ENCODE results near the gene CARD14. TPM values are rescaled to one million over a fixed set of nuclear protein-coding genes. Genes with fewer than 3 reads are reported as not detected.
"Not testable (repeated sequence)": the region's sequence is repeated elsewhere in the genome, so short reads cannot be mapped to it uniquely, and the experiment has no call there.

CARD14 gene
- polyA plus RNA-seq, 1 donor = 1.1 TPM

DNA sequence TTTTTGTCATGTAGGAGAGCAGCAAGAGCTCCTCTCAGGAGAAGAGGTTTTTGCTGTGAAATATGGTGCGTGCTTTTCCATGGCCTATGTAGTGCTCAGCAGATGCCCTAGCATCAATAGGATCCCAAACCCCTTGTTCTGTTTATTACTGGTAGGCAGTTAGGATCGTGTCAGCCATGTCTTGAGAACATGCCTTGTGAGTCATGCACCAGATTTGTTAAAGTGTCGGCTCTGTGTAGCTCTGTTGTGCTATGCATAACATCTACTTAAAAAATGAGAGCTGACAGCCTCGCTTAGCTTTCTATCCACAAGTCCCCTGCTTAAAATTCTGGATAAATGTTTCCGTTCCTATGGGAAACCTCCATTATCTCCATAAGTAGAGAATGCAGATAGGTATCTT, 18.5 kb upstream of the CARD14 start:
- no peak for DNase-seq

DNA sequence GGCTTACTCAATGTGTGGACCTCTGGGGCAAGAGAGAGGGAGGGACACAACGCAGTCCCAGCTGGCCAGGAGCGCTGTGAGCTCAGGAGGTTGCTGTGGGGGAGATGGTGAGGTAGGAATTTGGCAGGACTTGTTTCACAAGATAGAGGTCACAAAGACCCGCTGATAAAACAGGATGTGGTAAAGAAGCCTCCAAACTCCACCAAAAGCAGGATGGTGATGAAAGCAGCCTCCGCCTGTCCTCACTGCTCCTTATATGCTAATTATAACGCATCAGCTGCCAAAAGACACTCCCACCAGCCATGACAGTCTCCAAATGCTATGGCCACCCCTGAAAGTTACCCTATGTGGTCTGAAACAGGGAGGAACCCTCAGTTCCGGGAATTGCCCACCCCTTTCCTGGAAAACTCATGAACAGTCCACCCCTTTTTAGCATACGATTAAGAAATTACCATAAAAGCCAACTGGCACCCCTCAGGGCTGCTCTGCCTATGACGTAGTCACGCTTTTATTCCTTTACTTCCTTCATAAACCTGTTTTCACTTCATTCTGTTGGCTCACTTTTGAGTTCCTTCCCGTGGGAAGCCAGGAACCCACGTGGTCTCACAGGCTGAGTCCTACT, 17.6 kb upstream of the CARD14 start:
- no peak for DNase-seq

DNA sequence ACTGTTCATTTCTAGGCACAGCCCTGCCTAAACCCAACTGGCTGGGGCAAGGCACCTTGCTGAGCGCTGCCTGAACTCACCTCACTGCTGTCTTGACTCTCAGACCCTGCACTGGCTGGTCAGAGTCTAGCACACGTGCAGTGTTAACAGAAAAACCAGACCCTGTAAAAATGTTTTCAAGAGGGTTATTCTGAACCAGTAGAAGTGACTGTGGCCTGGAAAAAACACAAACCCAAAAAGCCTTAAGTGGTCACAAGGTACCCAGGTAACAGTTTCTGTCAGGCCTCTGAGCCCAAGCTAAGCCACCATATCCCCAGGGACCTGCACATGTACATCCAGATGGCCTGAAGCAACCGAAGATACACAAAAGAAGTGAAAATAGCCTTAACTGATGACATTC, 16.8 kb upstream of the CARD14 start:
- DNase-seq = no peak

DNA sequence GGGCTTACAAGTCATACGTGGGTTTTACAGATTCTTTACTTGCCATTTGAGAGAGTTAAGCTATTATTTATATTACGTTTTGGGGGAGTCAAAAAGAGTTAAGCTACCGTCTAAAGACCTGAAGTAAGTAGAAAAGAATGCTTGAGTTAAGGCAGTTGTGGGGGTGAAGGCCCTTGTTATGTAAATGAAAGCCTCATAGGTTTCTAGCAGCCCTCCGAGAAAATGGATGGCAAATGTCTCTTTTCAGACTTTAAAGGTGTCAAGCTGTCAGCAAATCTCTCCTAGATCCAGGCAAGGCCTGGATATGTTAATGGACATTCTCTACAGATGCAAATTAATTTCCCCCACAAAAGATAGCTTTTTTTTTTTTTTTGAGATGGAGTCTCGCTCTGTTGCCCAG, 15.7 kb upstream of the CARD14 start:
- no peak for DNase-seq

DNA sequence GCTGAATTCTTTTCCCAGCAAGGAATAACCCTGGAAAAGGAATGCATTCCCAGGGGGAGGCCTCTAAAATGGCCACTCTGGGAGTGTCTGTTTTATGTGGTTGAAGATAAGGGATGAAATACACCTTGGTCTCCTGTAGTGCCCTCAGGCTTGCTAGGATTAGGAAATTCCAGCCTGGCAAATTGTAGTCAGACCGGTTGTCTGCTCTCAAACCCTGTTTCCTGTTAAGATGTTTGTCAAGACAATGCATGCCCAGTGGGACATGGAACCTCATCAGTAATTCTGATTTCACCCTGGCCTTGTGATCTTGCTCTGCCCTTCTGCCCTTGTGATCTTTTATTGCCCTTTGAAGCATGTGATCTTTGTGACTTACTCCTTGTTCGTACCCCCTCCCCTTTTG, 14.2 kb upstream of the CARD14 start:
- not testable (repeated sequence) for DNase-seq

DNA sequence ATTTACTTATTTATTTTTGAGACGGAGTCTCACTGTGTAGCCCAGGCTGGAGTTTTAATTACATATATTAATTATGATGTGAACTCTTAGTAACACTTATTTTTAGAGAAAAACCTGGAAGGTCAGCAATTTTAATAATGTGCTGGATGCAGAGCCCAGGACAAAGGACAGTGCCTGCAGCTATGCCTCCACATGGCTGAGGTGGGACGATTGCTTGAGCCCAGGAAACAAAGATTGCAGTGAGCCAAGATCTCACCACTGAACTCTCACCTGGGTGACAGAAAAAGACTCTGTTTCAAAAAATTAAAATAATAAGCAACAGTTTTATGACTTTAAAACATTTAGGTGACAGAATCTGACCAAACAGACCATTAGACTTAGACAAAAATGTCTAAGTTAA, 11.0 kb upstream of the CARD14 start:
- no peak for DNase-seq

DNA sequence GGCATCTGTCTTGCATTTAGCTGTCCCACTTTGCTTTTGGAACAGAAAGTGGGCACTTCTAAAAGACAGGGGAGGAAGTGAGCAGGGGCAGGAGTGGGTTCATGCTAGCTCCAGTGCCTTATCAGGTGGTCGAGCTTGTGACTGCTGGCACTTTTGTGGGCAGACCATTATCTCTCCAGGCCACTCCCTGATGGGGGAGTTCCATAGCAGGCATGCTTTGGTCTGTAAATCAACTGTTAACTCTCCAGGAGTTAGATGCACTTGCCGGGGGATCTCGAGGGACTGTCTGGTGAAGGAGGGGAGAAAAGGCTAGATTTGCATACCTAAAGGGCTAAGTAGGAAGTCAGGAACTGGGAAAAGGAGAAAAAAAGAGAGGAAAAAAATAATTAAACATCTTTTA, 9.3 kb upstream of the CARD14 start:
- no peak for DNase-seq

DNA sequence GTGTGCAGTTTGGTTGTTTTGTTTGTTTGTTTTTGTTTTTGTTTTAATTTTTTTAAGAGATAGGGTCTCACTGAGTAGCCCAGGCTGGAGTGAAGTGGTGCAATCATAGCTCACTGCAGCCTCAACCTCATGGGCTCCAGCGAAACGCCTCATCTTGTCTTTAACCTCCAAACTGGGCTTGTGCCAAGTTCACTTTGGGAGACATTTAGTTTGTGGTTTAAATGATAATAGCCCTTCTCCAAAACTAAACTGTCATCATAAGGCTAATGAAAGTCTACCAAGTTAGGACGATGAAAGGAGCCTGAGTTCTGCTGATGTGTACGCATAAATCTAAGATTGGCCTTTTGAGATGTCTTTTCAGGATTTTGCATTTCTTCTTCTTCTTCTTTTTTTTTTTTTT, 6.5 kb upstream of the CARD14 start:
- DNase-seq = no peak

DNA sequence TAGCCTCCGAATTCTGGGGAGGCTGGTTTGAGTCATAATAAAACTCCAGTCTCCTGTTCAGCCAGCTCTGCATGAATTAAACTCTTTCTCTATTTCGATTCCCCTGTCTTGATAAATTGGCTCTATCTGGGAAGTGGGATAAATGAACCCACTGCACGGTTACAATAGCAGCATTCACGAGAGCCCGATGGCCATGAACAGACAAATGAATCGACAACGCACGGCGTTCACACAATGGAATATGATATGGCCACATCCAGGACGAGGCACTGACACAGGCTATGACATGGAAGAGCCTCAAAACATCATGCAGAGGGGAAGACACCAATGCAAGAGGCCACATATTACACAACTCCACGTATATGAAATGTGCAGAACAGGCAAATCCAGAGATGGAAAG, 5.6 kb upstream of the CARD14 start:
- no peak for DNase-seq

DNA sequence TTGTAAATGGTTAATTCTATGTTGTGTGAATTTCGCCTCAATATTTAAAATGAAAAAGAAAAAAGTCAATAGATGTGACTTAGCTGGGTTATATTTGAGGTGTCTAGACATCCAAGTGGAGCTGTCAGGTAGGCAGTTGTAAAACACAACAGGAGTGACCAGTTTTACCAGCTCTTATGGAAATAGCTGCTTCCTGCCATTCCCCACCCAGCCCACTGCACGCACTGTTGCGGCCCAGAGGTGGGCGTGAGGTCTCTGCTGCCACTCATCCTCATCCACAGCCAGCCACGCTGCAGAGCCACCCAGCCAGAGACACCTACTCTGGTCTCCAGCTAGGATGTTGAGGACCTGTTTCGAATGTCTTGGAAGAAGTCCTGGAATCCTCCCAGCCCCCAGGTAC, 3.4 kb upstream of the CARD14 start:
- no peak for DNase-seq

DNA sequence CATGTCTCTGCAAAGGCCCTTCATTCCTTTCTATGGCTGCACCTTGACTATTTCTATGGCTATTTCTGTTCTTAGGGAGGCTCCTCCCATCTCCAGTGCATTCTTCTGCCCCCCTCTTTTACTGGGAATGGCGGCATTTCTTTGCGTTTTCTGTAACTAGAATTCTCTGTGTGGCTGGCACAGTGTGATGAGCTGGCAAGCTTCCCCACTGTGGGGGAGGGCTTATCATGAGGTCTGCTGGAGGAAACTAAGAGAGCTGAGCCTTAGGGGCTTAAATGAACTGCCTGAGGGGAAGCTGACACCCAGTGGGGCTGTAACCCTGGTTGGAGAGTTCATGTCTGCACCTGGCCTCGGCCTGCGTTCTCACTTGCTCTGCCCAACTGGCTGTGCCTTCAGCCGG, 1.5 kb upstream of the CARD14 start:
- DNase-seq = no peak

DNA sequence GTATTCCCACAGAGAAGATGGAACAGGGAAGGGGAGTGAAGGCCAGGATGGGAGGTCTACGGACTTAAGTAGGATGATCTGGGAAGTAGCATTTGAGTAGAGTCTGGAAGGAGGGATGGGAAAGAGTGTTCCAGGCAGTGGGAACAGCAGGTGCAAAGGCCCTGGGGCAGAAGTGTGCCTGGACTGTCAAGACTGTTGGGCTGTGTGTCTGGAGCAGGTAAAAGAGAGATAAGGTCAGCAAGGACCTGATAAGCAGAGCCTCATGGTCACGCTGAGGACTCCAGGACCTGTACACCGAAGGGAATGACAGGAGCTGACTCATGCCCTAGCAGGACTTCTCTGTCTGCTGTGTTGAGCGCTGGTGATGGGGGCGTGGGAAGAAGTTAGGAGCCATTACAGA, 723 bp upstream of the CARD14 start:
- DNase-seq = no peak

DNA sequence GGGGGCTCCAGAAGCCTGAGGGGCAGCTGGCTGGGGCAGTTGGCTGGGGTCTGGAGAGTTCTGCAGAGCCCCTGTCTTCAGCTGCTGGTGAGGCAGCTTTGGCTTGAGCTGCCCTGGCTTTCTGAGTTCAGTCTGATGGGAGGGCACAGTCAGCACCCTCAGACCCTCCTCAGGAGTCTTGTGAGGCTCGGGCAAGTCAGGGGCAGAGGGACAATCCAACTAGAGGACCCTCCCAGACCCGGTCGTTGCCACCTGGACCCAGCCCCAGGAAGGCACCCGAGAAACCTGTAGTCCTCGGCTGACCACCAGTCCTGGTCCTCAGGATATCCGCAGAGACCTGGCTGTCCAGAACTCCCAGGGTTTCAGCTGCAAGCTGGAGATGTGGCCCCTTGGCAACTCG, 1.9 kb downstream of the CARD14 start:
- DNase-seq = no peak

DNA sequence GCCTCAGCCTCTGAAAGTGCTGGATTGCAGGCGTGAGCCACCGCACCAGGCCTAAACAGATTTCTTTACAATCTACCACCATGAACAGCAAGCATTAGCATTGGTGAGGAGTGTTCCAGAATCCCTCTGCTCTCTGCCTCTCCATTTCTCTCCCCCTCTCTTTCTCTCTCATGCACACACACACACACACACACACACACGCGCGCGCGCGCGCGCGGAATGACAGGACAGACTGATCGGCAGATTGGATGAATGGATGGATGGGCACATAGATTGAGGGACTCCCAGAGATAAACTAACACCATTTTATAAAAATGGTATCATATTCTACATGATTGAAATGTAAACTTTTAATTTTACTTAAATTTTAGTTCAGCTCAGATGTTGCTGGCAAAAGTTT, 3.3 kb downstream of the CARD14 start:
- DNase-seq = no peak

DNA sequence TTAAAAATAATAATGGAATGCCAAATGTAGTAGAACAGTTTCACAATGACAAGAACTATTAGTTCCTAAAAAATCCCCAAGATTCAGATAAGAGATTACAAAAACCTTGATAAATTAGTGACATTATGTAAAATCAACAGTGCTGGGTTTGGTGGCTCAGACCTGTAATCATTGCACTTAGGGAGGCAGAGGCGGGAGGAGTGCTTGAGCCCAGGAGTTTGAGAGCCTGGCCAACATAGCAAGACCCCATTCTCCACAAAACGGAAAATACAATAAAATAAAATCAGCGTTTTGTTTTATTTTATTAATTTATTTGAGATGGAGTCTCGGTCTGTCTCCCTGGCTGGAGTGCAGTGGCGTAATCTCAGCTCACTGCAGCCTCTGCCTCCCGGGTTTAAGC, 4.1 kb downstream of the CARD14 start:
- DNase-seq = no peak

DNA sequence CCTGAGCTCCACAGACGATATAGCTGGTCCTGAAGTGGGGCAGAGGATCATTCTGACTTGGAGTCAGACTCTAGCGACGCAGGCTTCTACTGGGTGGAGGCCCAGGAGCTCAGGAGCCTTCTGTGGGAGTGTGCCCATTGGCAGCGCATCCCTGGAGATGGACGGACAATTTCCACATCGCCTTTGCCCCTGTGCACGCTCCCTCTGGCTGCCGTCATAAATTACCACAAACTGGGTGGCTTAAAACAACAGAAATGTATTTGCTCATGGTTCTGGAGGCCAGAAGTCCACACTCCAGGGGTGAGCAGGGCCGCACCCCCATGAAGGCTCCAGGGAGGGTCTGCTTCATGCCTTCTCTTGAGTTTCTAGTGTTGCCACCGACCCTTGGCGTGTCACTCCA, 6.9 kb downstream of the CARD14 start:
- no peak for DNase-seq

DNA sequence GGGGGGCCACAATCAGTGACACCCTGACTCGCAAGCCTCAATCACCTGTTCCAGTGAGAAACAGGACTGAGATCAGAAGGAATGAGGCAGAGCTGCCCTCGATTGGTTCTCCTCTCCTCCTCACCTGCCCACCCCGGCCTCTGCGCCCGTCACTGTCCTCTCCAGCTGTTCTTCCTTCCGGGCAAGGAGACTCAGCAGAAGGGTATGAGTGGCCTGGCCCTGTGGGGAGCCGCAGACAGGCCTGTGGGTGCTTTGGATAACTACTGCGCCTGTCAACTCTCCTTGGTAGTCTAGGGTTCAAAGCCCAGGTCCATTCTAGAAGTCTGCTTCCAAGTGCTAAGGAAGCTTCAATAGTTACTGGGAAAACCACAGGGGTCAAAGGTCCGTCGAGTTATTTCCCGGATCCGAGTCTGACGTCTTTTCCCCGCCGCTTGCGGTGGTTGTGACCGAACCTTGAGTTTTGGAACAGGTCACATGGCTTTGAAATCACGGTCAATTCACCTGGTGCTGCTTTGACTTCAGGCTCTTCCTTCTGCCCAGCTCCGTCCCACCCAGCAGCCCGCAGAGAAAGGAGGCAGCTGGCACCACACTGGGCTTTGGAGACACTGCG, 8.3 kb downstream of the CARD14 start:
- DNase-seq = no peak

DNA sequence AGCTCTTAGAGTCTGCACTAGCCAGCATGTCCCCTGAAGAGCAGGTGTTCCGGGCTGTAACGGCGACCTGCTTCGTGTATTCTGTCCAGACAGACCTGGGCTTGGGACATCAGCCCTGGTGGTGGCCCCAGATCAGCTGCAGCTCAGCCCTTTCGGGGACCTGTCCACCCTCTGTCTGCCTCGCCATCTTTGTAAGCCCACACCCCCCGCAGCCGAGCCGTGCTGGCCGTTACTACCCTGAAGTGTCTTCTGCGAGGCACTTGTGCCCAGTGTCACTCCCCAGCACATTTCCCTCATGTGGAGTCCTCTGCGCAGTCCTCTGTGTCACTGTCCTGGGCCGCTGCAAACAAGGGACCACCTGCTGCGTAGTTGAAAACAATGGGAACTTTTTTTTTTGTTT, 10.4 kb downstream of the CARD14 start:
- DNase-seq = no peak

DNA sequence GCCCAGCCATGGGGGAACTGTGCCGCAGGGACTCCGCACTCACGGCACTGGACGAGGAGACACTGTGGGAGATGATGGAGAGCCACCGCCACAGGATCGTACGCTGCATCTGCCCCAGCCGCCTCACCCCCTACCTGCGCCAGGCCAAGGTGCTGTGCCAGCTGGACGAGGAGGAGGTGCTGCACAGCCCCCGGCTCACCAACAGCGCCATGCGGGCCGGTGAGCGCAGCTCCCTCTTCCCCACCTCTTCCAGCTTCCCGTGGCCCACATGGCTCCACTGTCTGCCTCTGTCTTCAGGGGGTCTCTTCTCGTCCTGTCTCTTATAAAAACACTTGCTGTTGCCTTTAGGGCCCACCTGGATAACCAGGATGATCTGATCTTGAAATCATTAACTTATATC, 11.6 kb downstream of the CARD14 start:
- no peak for DNase-seq

DNA sequence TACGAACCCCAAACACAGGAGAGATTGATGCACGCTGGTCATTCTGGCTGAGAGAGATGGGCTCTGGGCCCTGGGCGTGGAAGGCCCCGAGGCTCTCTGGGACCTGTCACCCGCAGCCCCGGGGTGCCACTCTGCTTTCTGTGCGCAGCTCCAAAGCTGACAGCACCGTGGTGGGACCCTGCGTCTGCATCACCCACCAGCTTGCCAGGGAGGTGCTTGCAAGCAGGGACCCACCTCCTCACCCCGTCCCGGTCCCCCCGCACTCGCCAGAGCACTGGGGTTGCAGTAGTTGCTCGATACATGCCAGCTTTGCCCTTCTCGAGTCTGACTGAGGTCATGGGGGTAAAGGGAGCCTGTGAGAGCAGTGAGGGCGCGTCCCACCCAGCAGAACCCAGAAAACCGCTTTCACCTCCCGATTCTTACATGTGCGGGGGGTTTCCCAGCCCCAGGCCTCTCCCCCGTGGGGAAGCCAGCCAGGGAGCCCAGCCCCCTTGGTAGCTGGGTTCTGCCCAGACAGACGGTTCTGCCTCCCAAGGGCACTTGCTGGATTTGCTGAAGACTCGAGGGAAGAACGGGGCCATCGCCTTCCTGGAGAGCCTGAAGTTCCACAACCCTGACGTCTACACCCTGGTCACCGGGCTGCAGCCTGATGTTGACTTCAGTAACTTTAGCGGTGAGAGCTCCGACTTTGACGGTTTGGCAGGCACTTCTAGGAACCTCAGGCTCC, 12.5 kb downstream of the CARD14 start:
- DNase-seq = no peak

DNA sequence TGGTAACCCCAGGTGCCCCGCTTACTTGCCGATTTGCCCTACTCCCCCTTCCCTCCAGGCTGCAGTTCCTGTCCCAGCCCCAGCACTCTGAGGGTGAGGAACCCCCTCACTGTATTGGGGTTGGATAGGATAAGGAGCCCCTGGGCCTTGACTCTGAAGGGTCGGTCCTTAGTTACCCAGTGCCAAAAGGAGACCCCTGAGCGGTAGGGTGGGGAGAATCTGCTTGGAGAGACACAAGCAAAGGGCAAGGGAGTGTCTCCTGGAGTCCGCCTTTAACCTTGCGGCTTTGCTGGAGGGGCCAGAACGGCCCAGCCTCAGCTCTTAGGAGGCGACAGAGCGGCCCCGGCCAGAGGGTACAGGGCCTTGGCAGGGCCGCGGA, 13.0 kb downstream of the CARD14 start:
- DNase-seq = no peak

DNA sequence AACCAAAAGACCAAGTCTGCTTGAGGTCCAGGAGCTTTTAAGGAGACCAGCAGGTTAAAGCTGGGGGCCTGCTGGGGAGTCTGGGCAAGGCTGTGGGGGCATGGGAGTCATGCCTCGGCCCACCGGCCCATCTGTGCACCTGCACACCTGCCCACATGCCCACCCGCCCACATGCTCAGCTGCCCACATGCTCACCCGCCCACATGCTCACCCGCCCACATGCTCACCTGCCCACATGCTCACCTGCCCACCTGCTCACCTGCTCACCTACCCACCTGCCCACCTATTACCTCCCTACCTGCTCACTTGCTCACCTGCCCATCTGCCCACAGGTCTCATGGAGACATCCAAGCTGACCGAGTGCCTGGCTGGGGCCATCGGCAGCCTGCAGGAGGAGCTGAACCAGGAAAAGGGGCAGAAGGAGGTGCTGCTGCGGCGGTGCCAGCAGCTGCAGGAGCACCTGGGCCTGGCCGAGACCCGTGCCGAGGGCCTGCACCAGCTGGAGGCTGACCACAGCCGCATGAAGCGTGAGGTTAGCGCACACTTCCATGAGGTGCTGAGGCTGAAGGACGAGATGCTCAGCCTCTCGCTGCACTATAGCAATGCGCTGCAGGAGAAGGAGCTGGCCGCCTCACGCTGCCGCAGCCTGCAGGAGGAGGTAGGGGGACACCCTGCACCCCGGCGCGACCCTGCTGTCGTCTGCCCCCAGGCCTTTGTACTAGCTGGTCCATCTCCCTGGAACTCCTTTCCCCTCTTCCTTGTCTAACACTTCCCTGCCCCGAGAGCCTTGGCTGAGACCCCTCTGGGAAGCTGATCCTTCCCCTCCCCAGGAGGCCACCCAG, 14.0 kb downstream of the CARD14 start:
- no peak for DNase-seq

DNA sequence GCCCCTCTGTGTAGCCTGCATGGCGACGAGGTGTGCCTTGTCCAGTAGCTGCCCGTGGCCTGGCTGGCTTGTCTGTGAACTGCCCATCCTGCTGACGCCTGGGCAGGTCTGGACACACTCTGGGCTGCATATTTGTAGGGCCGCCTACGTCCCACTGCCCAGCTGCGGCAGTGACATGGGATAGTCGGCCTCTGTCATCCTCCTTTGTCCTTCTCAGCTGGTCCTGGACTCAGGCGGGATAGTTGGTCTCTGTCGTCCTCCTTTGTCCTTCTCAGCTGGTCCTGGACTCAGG, 14.5 kb downstream of the CARD14 start:
- no peak for DNase-seq

DNA sequence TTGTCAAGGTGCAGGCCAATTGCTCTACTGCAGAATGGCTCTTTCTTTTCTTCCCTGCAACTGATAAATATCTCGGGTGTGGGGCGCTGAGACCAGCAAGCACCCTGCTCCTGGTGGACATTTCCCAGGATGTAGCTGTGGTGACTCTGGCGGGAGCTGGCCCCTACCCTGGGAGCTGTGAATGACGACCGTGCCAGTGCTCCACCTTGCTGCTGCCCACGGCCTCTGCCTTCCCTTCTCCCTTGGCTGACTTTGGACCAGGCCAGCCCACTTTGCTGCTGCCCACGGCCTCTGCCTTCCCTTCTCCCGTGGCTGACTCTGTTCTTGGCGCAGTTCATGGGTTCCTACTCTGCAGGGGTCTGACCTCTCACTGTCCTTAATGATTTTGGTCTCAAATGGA, 16.1 kb downstream of the CARD14 start:
- DNase-seq = no peak
